Adrenal gland (tissue), 12 donors: ENCODE measurements around the gene HDAC4. TPM values are rescaled to one million over a fixed set of nuclear protein-coding genes. Genes with fewer than 3 reads are reported as not detected.

Experiments
- DNase-seq, 7 donors: peaks; one replicate each; pipeline ENCODE4 v3.0.0-alpha.2; 2019 to 2020
- H3K27ac ChIP-seq, 5 donors: fragments of 200-600 bp; sonication (generic) in 4 of 5; 1 replicate in 3 of 5; 2 replicates in 2 of 5; pipeline versions ENCODE4 v1.5.1 to v1.8.0; 2016 to 2020; ENCODE audit warnings: mild to moderate bottlenecking in 1 of 5
- H3K27me3 ChIP-seq: fragments of 200-600 bp; 2 replicates; pipeline ENCODE4 v1.8.0; 2021
- H3K36me3 ChIP-seq, 2 donors: fragments of 200-600 bp; replicated peaks in 1 of 2; 1 replicate in 1 of 2; 2 replicates in 1 of 2; pipeline versions ENCODE4 v1.5.1 to v1.8.0; 2018 to 2022
- H3K4me1 ChIP-seq, 2 donors: fragments of 200-600 bp; replicated peaks in 1 of 2; 1 replicate in 1 of 2; 2 replicates in 1 of 2; pipeline versions ENCODE4 v1.5.1 to v1.8.0; 2018 to 2021
- H3K4me3 ChIP-seq, 4 donors: fragments of 200-600 bp; sonication (generic) in 3 of 4; one replicate each; pipeline ENCODE4 v1.5.1; 2016 to 2018
- H3K9me3 ChIP-seq, 3 donors: fragments of 200-600 bp; sonication (generic) in 1 of 3; replicated peaks in 1 of 3; 1 replicate in 2 of 3; 2 replicates in 1 of 3; pipeline versions ENCODE4 v1.5.1 to v1.8.0; 2016 to 2021
- CTCF ChIP-seq, 6 experiments: fragments of 450-650 bp in 4 of 6; fragments of 200-600 bp in 2 of 6; sonication (generic) in 1 of 6; IDR thresholded peaks; 1 replicate in 5 of 6; 2 replicates in 1 of 6; pipeline versions ENCODE4 v1.5.1 to v1.8.0; 2016 to 2021; ENCODE audit warnings: antibody characterized with exemption in 6 of 6, mild to moderate bottlenecking in 2 of 6, moderate library complexity in 1 of 6
- POLR2A ChIP-seq, 2 donors: fragments of 450-650 bp; IDR thresholded peaks; one replicate each; pipeline ENCODE4 v1.6.1; 2017; ENCODE audit warnings: antibody characterized with exemption in 2 of 2, mild to moderate bottlenecking in 2 of 2, moderate library complexity in 1 of 2
- WGBS, 4 donors: extraction: QIAGEN DNeasy Blood & Tissue Kit in 2 of 4; methylation state at CpG; one replicate each; pipeline versions ENCODE4 v1.1.5 to v1.1.7; 2013 to 2017; 5-methylcytosine and 5-hydroxymethylcytosine counted together
- intact Hi-C, 2 donors: fragments of 100-400 bp; cut with DNase I; formaldehyde crosslinking; loops; one replicate each; pipeline versions ENCODE4 v1.14.1 to v1.15.0; 2022 to 2023
- polyA plus RNA-seq, 3 donors: library from polyadenylated mRNA; stranded (reverse); fragments of 200-250 nt in 2 of 3; fragments of 350-450 nt in 1 of 3; fragmentation: Illumina TruSeq in 1 of 3; extraction: RNeasy Lipid Tissue Mini Kit (QIAGEN cat#74804) in 1 of 3; gene quantifications; one replicate each; pipeline ENCODE4 v1.2.3, GENCODE V29; 2013 to 2014
- total RNA-seq, 9 donors: library from RNA; depleted of rRNA in 4 of 9; stranded (reverse); fragments of >200 nt in 4 of 9; fragments of 120-200 nt in 1 of 9; fragmentation: NEBNext Ultra II Directional in 1 of 9; extraction: Animal tissue kit (Norgen Biotek cat#: 25700) in 1 of 9; gene quantifications; one replicate each; pipeline versions ENCODE4 v1.1.0 to v1.2.4, GENCODE V29; 2013 to 2023
- donor health status: healthy with polysubstance abuse.
- donor health status: Bipolar disorder and iron deficiency.
- donor health status: DM: yes; HTN: yes; CAD: no.
- donor health status: DM: no; HTN: no; CAD: no.
- donor health status: DM: no; HTN: no; CAD: no.
- donor health status: DM: yes; HTN: yes; CAD: no.

HDAC4 gene
- total and polyA plus RNA-seq, 12 donors, result 8.3 to 88.9 (median 28.7) TPM

GRCh38 chr2:239046822-239047221 is 354.0 kb downstream of the HDAC4 start:
- 86 to 93% (median 90%) methylated on average over 6 to 9 of the region's 9 CpGs for WGBS, 4 donors
- DNase-seq, result no peak

GRCh38 chr2:239044336-239044735 is 356.5 kb downstream of the HDAC4 start:
- WGBS, 4 donors, result 90 to 94% (median 92%) methylated on average over 4 to 9 of the region's 9 CpGs
- no peak overlapping the region for H3K27ac ChIP-seq
- DNase-seq, result no peak

More at GRCh38 chr2:239046822-239047221, 354.0 kb downstream of the HDAC4 start:
- Histone ChIP-seq H3K9me3 (no peaks in the 10 kb centered on the region), H3K4me3 (no peak overlapping the region), H3K36me3 (peaks cover 0 to 2% of the 10 kb centered on the region in 2 donors), H3K4me1 (no peaks in the 10 kb centered on the region), H3K27me3 (no peaks in the 10 kb centered on the region), H3K27ac (no peak overlapping the region)
- intact Hi-C loops, result no loop called here
- TF ChIP-seq POLR2A (IDR thresholded peaks at IDR 0.05) (no peak), CTCF (IDR thresholded peaks at IDR 0.05) (no peak)

GRCh38 chr2:239043326-239043725 is 357.5 kb downstream of the HDAC4 start:
- no peaks in the 10 kb centered on the region for H3K4me1 ChIP-seq
- H3K9me3 ChIP-seq, result no peaks in the 10 kb centered on the region
- H3K27ac ChIP-seq, result no peak overlapping the region
- 94 to 96% (median 96%) methylated on average over 12 of the region's 12 CpGs for WGBS, 4 donors
- DNase-seq, result no peak
- H3K27me3 ChIP-seq, result no peaks in the 10 kb centered on the region
- TF ChIP-seq POLR2A (IDR thresholded peaks at IDR 0.05) (no peak), CTCF (IDR thresholded peaks at IDR 0.05) (no peak)
- H3K36me3 ChIP-seq, result no peaks in the 10 kb centered on the region
- H3K4me3 ChIP-seq, result no peak overlapping the region
- intact Hi-C loops, result no loop called here

More at GRCh38 chr2:239044336-239044735, 356.5 kb downstream of the HDAC4 start:
- no peak overlapping the region for H3K4me3 ChIP-seq
- H3K9me3 ChIP-seq, result no peaks in the 10 kb centered on the region
- intact Hi-C loops, result no loop called here
- no peak for TF ChIP-seq POLR2A (IDR thresholded peaks at IDR 0.05)
- no peak for TF ChIP-seq CTCF (IDR thresholded peaks at IDR 0.05)
- H3K4me1 ChIP-seq, result no peaks in the 10 kb centered on the region
- no peaks in the 10 kb centered on the region for H3K36me3 ChIP-seq
- H3K27me3 ChIP-seq, result no peaks in the 10 kb centered on the region

DNA sequence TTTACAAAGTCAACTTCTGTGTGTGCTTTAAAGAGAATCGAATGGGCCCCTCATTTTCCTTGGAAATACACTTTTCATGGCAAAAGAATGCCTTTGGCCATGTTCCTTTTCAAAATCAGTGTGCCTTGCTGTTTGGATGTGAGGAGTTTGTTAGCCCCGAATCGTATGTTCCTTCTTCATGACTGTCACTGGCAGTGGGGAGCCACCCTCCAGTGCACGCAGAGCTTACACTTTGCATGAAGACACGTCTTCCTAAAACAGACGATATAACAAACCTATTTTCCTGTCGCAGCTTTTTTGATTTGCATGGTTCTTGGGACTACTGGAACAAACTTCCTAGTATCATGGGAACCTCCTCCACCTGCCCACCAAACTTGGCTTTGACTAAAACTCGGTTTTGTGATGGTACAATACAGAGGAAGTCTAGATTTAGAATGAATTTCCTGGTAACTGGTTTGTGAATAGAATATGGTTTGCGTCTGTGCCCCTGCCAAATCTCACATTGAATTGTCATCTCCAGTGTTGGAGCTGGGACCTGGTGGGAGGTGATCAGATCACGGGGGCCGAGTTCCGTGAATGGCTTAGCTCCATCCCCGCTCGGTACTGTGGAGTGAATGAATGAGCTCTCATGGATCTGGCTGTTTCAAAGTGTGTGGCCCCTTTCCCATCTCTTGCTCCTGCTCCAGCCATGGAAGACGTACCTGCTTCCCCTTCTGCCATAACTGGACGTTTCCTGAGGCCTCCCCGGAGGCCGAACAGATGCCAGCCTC is 358.1 kb downstream of the HDAC4 start:
- no peak overlapping the region for H3K27ac ChIP-seq
- DNase-seq, result no peak
- no peak overlapping the region for H3K4me3 ChIP-seq
- no peaks in the 10 kb centered on the region for H3K36me3 ChIP-seq
- no peaks in the 10 kb centered on the region for H3K4me1 ChIP-seq
- no peaks in the 10 kb centered on the region for H3K9me3 ChIP-seq
- WGBS, 4 donors, result 84 to 87% (median 84%) methylated on average over 17 to 18 of the region's 18 CpGs
- intact Hi-C loops, result no loop called here
- no peaks in the 10 kb centered on the region for H3K27me3 ChIP-seq
- TF ChIP-seq POLR2A (IDR thresholded peaks at IDR 0.05) (no peak), CTCF (IDR thresholded peaks at IDR 0.05) (no peak)
